ENCODE data around the gene PCSK7.
"Not testable (repeated sequence)": the region's sequence is repeated elsewhere in the genome, so short reads cannot be mapped to it uniquely, and the experiment has no call there.

Gene PCSK7

DNA sequence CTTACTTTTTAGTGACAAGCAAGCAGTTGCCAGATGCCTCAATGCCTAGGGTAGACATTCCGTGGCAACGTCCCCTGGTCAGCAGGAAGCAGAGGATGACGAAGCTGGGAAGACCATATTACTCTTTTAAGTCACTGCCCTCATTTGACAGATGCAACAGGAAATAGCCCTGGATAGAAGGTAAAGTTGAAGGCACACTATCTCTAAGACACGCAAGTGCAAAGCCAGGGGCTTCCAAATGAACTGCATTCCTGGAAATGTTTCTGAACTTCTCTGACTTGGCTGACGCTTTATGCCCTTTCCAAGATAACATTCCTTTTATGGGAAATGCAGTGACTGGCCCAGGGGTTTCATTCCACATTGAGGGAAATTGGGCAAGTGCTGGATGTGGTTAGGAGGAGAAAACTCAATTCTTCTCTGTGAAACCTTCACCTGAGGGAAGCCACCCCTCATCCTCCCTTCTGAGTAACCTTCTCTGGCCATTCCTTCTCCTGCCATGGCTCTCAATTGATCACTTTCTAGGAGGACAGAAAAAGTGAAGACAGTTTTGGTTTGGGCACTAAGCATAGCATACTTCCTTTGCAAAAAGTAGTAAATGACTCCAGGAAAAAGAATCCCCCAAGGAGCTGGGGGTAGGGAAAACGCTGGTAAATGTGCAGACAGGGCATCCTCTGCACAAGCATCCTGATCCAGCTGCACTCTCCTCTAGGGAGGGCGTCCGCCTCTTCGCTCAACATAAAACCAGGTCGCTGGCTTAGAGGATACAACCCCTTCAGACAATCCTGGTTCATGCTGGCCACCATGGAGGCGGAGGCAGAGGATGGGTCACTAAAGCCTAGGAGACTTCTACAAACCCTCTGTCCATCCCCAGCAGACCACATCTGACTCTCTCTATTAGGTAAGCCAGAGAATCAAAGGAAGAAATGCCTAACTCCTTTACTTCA lies 14.5 kb downstream of the PCSK7 start:
- DNase-seq (ENCODE audit: low read depth) = no peak

DNA sequence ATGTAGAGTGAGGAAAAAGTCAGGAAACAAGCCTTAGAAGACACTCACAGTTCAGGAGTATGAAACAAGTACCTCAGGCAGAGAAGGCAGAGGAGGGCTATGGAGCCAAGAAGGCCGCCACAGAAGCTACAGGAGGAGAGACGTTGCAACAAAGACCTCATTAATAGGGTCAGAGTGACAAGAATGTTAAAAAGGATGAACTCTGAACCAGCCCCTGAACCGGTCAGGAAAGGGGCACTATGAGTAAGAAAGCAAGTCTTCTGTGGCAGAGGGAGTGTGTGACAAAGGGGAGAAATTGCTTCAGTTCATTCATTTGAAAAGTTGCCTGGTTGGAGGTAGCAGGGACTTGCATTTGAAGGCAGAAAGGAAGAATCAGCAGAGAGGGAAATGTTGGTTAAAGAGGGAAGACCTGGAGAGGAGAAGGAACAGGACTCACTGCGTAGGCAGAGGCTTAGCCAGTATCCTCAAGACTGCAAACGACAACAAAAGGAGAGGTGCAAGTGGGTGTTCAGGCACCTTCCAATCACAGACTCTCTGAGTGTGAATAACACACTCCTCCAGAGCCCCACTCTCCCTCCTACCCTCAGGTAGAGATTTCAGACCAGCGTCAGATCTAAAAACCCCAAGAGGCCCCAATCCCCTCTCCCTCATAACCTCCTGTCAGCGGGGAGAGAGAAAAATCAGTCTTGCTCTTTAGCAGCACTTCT lies 17.3 kb downstream of the PCSK7 start:
- DNase-seq (ENCODE audit: low read depth) = no peak

DNA sequence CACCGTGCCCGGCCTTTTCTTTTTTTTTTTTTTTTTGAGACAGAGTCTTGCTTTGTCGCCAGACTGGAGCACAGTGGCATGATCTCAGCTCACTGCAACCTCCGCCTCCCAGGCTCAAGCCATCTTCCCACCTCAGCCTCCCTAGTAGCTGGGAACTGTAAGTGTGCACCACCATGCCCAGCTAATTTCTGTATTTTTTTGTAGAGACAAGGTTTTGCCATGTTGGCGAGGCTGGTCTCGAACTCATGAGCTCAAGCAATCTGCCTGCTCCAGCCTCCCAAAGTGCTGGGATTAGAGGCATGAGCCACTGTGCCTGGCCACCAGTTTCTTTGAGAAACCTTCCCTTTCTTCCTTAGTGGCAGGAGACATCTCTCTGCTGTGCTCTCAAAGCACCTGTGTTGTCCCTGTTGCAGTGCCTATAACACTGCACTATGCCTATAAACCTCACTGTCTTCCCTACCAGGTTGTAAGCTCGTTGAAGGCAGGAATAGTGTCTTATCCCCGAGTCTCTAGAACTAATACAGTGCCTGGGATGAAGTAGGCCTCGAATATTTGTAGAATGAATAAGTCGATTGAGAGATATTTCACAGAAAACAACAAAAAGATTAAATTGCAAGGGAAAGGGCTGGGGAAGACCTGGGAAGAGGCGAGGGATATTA lies 19.0 kb downstream of the PCSK7 start:
- no peak for DNase-seq (ENCODE audit: low read depth)

DNA sequence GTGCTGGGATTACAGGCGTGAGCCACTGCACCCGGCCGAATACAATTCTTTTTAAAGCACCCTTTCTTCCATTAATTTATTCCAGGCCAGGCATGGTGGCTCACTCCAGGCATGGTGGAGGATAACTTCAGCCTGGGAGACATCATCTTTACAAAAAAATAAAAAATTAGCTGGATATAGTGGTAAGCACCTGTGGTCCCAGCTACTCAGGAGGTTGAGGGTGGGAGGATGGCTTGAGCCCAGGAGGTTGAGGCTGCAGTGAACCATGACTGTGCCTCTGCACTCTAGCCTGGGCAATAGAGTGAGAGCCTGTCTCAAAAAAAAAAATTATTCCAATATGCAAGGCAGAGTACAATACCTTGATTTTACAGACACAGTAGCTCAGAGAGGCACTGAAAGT lies 21.3 kb downstream of the PCSK7 start:
- DNase-seq (ENCODE audit: low read depth) = no peak

DNA sequence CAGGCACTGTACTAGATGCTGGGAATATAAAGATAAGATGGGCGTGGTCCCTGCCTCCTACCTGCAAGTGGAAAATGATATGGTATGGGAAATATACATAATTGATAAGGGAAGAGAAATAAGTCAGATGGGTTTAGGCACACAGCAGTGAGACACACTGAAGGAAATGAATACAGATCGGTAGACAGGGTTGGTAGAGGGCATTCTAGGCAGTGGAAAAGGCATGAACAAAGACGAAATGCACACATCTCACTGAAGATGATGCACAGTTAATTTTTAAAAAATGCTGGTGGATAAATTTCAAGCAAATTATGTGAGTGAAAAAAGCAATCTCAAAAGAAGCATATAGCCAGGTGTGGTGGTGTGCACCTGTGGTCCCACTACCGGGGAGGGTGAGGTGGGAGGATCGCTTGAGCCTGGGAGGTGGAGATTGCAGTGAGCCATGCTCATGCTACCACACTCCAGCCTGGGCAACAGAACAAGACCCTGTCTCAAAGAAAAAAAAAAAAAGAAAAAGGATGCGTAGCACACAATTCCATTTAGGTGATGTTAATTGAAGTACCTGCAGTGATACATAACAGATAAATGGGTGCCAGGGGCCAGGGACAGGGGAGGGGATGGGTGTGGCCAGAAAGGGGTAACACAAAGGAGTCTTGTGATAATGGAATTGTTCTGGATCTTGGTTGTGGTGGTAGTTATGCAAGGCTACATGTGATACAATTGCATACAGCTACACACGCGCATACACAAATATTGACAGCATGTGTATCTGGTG lies 22.3 kb downstream of the PCSK7 start:
- not testable (repeated sequence) for DNase-seq (ENCODE audit: low read depth)

DNA sequence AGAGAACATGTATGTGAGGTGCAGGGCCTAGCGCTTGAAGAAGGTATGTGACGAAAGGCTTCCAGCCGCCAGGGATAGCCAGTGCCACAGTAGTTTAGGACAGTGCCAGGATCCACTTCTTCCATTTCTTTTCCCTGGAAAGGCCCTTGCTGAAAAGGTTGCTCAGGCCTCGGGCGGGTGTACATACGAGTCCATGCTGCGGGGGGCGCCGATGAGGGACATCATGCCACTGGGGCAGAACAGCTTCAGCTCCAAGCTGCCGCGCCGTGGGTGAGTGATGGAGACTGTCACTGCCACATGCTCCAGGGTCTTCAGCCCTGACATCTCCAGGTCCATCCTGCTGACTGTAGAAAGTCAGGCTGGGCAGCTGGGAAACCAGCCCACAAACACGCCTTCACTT lies 23.2 kb downstream of the PCSK7 start:
- not testable (repeated sequence) for DNase-seq (ENCODE audit: low read depth)

GRCh38 chr11:117207481-117207880 lies 24.4 kb downstream of the PCSK7 start:
- not testable (repeated sequence) for DNase-seq (ENCODE audit: low read depth)

- not testable (repeated sequence) for DNase-seq (ENCODE audit: low read depth)
These were observed 25.0 kb downstream of the PCSK7 start for GRCh38 chr11:117206859-117207258.

DNA sequence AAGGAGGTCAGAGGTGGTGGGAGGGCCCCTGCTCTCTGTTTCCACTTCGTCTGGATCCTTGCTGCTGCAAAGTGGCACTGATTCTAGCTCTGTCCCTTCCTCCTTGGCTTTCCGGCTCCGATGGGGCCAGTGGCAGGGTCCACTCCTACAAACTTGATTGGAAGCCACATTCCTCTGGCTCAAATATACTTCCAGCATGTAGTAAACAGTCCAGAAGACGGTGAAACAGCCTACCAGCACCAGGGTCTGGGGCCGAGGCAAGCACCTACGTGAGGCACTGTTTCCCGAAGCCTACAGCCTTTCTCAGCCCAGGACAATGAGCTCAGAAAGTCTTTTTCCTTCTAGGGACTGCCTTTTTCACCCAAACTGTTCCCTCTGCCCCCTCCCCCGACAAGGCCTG lies 25.8 kb downstream of the PCSK7 start:
- DNase-seq (ENCODE audit: low read depth) = not testable (repeated sequence)

- DNase-seq (ENCODE audit: low read depth) = no peak
These were observed 26.6 kb downstream of the PCSK7 start for GRCh38 chr11:117205211-117205818.

DNA sequence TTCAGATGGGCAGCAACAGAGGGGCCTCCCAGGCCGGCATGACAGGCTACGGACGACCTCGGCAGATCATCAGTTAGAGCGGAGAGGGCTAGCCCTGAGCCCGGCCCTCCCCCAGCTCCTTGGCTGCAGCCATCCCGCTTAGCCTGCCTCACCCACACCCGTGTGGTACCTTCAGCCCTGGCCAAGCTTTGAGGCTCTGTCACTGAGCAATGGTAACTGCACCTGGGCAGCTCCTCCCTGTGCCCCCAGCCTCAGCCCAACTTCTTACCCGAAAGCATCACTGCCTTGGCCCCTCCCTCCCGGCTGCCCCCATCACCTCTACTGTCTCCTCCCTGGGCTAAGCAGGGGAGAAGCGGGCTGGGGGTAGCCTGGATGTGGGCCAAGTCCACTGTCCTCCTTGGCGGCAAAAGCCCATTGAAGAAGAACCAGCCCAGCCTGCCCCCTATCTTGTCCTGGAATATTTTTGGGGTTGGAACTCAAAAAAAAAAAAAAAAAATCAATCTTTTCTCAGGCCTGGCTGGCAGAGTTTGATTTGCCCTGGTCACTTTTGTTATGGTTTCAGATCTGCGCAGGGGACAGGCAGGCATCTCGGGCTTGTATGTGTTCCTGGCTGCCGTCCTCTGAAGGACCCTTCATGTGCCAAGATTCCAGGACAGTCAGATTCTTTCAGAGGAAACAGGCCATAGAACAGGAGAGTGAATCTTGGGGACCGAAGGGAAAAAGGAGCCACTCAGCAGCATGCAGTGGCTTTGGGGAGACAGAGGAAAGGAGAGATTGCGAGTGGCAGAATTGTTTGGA lies 27.4 kb downstream of the PCSK7 start:
- DNase-seq (ENCODE audit: low read depth) = no peak

DNA sequence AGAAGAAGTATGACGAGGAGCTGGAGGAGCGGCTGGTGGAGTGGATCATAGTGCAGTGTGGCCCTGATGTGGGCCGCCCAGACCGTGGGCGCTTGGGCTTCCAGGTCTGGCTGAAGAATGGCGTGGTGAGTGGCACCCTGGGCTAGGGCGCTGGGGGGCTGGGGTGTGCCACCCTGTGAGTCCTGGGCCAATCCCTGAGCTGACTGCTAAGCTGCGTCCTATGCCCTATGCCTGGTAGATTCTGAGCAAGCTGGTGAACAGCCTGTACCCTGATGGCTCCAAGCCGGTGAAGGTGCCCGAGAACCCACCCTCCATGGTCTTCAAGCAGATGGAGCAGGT lies 28.8 kb downstream of the PCSK7 start:
- no peak for DNase-seq (ENCODE audit: low read depth)

DNA sequence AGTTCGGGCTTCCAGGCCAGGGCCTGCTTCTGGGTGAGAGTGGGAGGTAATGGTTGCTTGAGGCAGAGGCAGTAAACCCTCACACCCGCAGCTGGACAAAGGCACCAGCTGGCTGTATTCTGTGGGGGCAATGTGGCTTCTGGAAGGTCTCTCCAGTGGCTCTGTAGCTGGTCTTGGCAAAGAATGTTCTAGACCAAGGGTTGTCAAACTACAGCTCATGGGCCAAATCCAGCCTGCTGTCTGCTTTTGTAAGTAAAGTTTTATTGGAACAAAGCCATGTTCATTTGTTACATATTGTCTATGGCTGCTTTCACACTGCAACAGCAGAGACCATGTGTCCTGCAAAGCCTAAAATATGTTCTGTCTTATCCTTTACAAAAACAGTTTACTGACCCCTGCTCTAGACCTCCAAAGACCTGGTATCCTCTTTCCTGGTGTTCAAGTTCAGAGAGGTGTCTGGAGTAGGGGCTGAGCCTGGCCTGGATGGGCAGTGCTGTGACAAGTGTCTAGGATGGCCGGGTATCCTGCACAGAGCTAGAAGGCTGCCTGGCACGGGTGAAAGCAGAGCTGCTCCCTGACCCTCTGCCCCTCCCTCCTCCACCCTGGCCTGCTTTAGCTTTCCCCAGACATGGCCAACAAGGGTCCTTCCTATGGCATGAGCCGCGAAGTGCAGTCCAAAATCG lies 29.3 kb downstream of the PCSK7 start:
- DNase-seq (ENCODE audit: low read depth) = no peak

DNA sequence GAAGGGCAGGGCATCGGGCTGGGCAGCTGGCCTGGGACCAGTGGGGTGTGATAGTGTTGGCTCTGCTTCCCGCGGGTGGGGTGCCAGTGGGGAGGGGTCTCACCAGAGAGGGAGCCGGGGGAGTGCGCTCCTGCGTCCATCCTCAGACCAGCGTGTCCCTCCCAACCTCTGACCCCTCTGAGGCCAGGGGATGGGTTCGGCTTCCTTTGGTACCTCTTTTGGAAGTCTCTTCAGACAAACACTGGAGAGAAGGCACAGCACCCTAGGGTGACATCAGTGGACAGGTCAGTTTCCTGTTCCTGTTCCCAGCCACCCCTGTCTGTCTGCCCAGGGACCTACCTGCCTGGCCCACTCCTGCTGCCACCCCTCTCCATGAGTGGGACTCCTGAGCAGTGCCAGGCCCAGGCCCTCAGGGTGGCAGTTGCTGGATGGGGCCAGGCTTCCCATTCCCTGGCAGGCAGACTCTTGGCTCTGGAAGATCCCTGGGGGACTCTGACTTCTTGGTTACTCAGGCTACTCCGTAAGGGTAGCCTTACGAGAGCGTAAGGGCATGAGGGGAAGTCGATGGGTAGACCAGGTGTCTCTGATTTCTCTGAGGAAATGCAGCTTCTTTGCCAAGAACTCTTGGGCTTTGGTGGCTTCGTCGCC lies 30.1 kb downstream of the PCSK7 start:
- DNase-seq (ENCODE audit: low read depth) = no peak

- no peak for DNase-seq (ENCODE audit: low read depth)
These were observed 30.8 kb downstream of the PCSK7 start for GRCh38 chr11:117200813-117201657.

DNA sequence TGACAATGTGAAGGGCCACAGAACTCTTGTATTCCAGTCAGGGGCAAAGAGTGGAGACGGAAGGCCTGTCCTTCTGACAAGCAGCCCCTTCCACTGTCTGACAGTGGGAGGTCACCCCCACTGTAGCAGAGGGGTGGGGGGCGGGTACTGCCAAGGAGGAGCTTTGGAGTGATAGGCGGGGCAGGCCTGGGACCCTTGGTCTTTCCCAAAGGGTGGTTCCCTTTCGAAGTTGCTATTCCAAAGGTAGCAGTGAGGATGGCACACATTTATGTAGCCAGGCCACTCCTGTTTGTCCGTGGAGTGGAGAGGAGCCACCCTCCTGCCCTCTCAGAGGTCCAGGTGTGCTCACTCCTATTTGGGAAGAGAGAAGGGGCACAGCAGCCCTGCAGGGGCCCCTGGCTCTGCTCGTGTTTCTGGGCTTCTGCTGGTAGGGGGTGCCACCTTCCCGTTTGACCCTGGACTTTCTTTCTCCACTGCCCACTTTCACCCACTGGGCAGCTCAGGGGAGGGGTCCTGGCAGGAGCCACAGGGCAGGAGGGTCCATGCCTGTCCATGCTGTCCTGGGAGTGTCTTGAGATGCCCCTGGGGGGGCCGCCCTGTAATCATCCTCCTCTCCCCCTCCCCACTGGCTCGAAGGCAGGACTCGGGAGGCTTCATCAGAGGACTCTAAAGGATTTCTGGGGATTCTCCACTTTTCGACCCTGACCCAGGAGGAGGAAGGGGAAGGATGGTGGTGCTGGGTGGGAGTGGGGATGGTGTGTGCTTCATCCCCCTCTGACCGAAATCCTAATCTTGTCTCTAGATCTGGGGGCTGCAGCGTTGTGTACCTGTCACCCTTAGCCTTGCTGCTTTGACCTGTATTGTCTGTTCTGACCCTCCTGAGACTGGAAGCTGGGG lies 31.7 kb downstream of the PCSK7 start:
- no peak for DNase-seq (ENCODE audit: low read depth)

DNA sequence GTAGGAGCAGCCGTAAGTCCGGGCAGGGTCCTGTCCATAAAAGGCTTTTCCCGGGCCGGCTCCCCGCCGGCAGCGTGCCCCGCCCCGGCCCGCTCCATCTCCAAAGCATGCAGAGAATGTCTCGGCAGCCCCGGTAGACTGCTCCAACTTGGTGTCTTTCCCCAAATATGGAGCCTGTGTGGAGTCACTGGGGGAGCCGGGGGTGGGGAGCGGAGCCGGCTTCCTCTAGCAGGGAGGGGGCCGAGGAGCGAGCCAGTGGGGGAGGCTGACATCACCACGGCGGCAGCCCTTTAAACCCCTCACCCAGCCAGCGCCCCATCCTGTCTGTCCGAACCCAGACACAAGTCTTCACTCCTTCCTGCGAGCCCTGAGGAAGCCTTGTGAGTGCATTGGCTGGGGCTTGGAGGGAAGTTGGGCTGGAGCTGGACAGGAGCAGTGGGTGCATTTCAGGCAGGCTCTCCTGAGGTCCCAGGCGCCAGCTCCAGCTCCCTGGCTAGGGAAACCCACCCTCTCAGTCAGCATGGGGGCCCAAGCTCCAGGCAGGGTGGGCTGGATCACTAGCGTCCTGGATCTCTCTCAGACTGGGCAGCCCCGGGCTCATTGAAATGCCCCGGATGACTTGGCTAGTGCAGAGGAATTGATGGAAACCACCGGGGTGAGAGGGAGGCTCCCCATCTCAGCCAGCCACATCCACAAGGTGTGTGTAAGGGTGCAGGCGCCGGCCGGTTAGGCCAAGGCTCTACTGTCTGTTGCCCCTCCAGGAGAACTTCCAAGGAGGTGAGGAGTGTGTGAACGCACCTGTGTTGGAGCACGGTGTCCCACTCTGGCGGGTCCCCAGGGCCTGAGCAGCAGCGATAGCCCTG lies 32.6 kb downstream of the PCSK7 start, which contains the start of gene TAGLN:
Gene TAGLN (plus strand): TSS at position 318 of the 863 bp plus-strand sequence. CDS start 3,644 bp downstream, outside the sequence.
- peak; percentile 77 for DNase-seq (ENCODE audit: low read depth)

Measured in fibroblast of the conjunctiva (primary cell).